Heart left ventricle (tissue), 16 donors: ENCODE measurements around the gene ELK3. TPM values are rescaled to one million over a fixed set of nuclear protein-coding genes. Genes with fewer than 3 reads are reported as not detected.
"Not testable (repeated sequence)": the region's sequence is repeated elsewhere in the genome, so short reads cannot be mapped to it uniquely, and the experiment has no call there.

Experiments used
- ATAC-seq, 4 donors: fragments of 200-7000 bp; cut with Tn5 transposase; one replicate each; pipeline ENCODE4 v1.9.1; 2020 to 2022; ENCODE audit warnings: moderate library complexity in 4 of 4, mild to moderate bottlenecking in 3 of 4, moderate number of reproducible peaks in 1 of 4
- DNase-seq, 5 donors: peaks; one replicate each; pipeline ENCODE4 v3.0.0-alpha.2; 2020
- H3K27ac ChIP-seq, 12 donors: fragments of 200-600 bp; sonication (generic) in 4 of 12; one replicate each; pipeline versions ENCODE4 v1.5.0 to v1.8.0; 2016 to 2022; ENCODE audit warnings: mild to moderate bottlenecking in 2 of 12
- H3K27me3 ChIP-seq, 9 donors: fragments of 200-600 bp; sonication (generic) in 2 of 9; one replicate each; pipeline versions ENCODE4 v1.5.1 to v1.8.0; 2016 to 2022; ENCODE audit warnings: mild to moderate bottlenecking in 3 of 9
- H3K36me3 ChIP-seq, 9 donors: fragments of 200-600 bp; sonication (generic) in 2 of 9; one replicate each; pipeline versions ENCODE4 v1.5.0 to v1.8.0; 2018 to 2022; ENCODE audit warnings: mild to moderate bottlenecking in 2 of 9
- H3K4me1 ChIP-seq, 12 donors: fragments of 200-600 bp; sonication (generic) in 4 of 12; one replicate each; pipeline versions ENCODE4 v1.5.0 to v1.8.0; 2016 to 2022; ENCODE audit warnings: mild to moderate bottlenecking in 3 of 12
- H3K4me3 ChIP-seq, 12 donors: fragments of 200-600 bp; sonication (generic) in 4 of 12; one replicate each; pipeline versions ENCODE4 v1.5.0 to v1.8.0; 2017 to 2022; ENCODE audit warnings: mild to moderate bottlenecking in 9 of 12, moderate library complexity in 4 of 12
- H3K9me3 ChIP-seq, 12 donors: fragments of 200-600 bp; sonication (generic) in 4 of 12; one replicate each; pipeline versions ENCODE4 v1.5.0 to v1.8.0; 2016 to 2022; ENCODE audit warnings: mild to moderate bottlenecking in 1 of 12
- POLR2A ChIP-seq, 2 donors: fragments of 450-650 bp; IDR thresholded peaks; one replicate each; pipeline ENCODE4 v1.6.1; 2017; ENCODE audit warnings: antibody characterized with exemption in 2 of 2, mild to moderate bottlenecking in 2 of 2, moderate library complexity in 2 of 2
- WGBS, 4 donors: extraction: QIAGEN DNeasy Blood & Tissue Kit in 2 of 4; methylation state at CpG; one replicate each; pipeline versions ENCODE4 v1.1.5 to v1.1.7; 2013 to 2018; 5-methylcytosine and 5-hydroxymethylcytosine counted together
- intact Hi-C, 10 donors: fragments of 100-400 bp; cut with DNase I; formaldehyde crosslinking; loops; one replicate each; pipeline versions ENCODE4 v1.11.1 to v1.14.2; 2022
- polyA plus RNA-seq, 2 donors: library from polyadenylated mRNA; stranded (reverse); fragments of 200-250 nt; gene quantifications; one replicate each; pipeline ENCODE4 v1.2.3, GENCODE V29; 2013
- total RNA-seq, 9 donors: library from RNA; depleted of rRNA in 2 of 9; stranded (reverse); fragments of >200 nt in 2 of 9; fragmentation: NEBNext Ultra II Directional in 3 of 9; extraction: Animal tissue kit (Norgen Biotek cat#: 25700) in 3 of 9; gene quantifications; one replicate each; pipeline versions ENCODE4 v1.1.0 to v1.2.4, GENCODE V29; 2016 to 2023
- TF ChIP-seq, protein P1 (sequence below), 12 donors: fragments of 200-600 bp; sonication (generic) in 4 of 12; IDR thresholded peaks; one replicate each; pipeline versions ENCODE4 v1.5.0 to v1.8.0; 2018 to 2022; ENCODE audit warnings: antibody characterized with exemption in 12 of 12, mild to moderate bottlenecking in 5 of 12
- donor health status: ischemic (EF 13 %, LVEDD 7.1; RV severe dilation, severe dysfunction).
- donor health status: healthy with polysubstance abuse.
- donor health status: DM: no; HTN: yes; CAD: no.
- donor health status: DM: no; HTN: no; CAD: no.
- donor health status: ischemic (EF 25% LVEDD 6.9; RV normal size, moderate dysfunction).
- donor health status: ischemic (EF 25% LVEDD 5.7; RV mildly dilated, moderate dysfunction).
- donor health status: healthy.
- donor health status: DM: yes; HTN: yes; CAD: no.
- donor health status: ischemic (EF 35%, LVEDD 5.7; RV mildly dilated, moderate dysfunction).
- donor health status: nonischemic (EF 11% LVEDD 7.7; RV severe dilation, severe dysfunction).
- donor health status: DM: yes; HTN: yes; CAD: no.
- donor health status: PGD.
- donor health status: ischemic (EF 29% LVEDD 5.4; RV normal size, mild dysfunction).
- donor health status: nonischemic (EF 23%, LVEDD 6.1; RV moderate dilation, normal function).

Gene ELK3
- total and polyA plus RNA-seq, 11 donors = 5.7 to 42.3 (median 18.6) TPM

- 91 to 93% (median 92%) methylated on average over 3 of the region's 3 CpGs for WGBS, 4 donors
Measured at GRCh38 chr12:96310067-96310466, 115.9 kb downstream of the ELK3 start.

DNA sequence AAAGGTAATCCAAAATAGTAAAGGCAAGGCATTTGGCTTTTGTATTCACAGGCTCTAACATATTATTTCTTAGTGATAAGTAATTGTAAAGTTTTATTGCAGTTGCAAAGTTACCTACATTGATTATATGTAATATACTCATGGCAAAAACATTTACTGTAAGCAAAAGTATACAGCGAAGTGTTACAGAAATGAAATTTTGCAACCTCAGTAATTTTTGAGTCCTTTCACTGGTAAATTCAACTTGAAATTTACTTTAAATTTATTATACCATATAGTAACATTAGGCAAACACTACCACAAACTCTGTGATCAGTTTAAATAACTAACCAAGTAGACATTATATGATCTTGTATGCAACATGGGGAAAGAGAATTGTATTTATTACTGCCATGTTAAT, 117.0 kb downstream of the ELK3 start:
- Histone ChIP-seq H3K36me3 (peaks cover 0 to 36% (median 13%) of the 10 kb centered on the region in 9 donors), H3K4me1 (peaks cover 0 to 15% (median 5%) of the 10 kb centered on the region in 12 donors), H3K27ac (no peak overlapping the region), H3K9me3 (no peaks in the 10 kb centered on the region), H3K27me3 (no peaks in the 10 kb centered on the region), H3K4me3 (no peak overlapping the region)
- TF ChIP-seq POLR2A (IDR thresholded peaks at IDR 0.05) = no peak
- DNase-seq (no peak), ATAC-seq (no peak)
- WGBS, 4 donors = 93 to 100% (median 99%) methylated on average over 1 of the region's 1 CpG
- intact Hi-C loops = loop anchor here in 1 of 10 donors (5.0 kb wide), 1 partner anchor 86 kb away; no protein-coding TSS in a partner anchor

More at GRCh38 chr12:96310067-96310466, 115.9 kb downstream of the ELK3 start:
- peaks cover 0 to 36% (median 13%) of the 10 kb centered on the region in 9 donors for H3K36me3 ChIP-seq
- peaks cover 0 to 15% (median 5%) of the 10 kb centered on the region in 12 donors for H3K4me1 ChIP-seq
- no peaks in the 10 kb centered on the region for H3K9me3 ChIP-seq
- no peak for ATAC-seq
- intact Hi-C loops = loop anchor here in 1 of 10 donors (5.0 kb wide), 1 partner anchor 87 kb away; no protein-coding TSS in a partner anchor
- DNase-seq = no peak
- H3K4me3 ChIP-seq = no peak overlapping the region
- H3K27me3 ChIP-seq = no peaks in the 10 kb centered on the region
- no peak for TF ChIP-seq POLR2A (IDR thresholded peaks at IDR 0.05)
- TF ChIP-seq, protein P1, sequence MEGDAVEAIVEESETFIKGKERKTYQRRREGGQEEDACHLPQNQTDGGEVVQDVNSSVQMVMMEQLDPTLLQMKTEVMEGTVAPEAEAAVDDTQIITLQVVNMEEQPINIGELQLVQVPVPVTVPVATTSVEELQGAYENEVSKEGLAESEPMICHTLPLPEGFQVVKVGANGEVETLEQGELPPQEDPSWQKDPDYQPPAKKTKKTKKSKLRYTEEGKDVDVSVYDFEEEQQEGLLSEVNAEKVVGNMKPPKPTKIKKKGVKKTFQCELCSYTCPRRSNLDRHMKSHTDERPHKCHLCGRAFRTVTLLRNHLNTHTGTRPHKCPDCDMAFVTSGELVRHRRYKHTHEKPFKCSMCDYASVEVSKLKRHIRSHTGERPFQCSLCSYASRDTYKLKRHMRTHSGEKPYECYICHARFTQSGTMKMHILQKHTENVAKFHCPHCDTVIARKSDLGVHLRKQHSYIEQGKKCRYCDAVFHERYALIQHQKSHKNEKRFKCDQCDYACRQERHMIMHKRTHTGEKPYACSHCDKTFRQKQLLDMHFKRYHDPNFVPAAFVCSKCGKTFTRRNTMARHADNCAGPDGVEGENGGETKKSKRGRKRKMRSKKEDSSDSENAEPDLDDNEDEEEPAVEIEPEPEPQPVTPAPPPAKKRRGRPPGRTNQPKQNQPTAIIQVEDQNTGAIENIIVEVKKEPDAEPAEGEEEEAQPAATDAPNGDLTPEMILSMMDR (IDR thresholded peaks at IDR 0.05) = no peak
- H3K27ac ChIP-seq = no peak overlapping the region

GRCh38 chr12:96313606-96314005, 119.4 kb downstream of the ELK3 start:
- ATAC-seq (no peak), DNase-seq (no peak)
- Histone ChIP-seq H3K27ac (peak overlapping the region in 1 of 12 donors; percentile 4), H3K9me3 (peaks cover 0 to 3% (median 0%) of the 10 kb centered on the region in 12 donors), H3K36me3 (peaks cover 0 to 36% (median 13%) of the 10 kb centered on the region in 9 donors), H3K27me3 (no peaks in the 10 kb centered on the region), H3K4me1 (peaks cover 0 to 15% (median 5%) of the 10 kb centered on the region in 12 donors), H3K4me3 (no peak overlapping the region)
- intact Hi-C loops = loop anchor here in 1 of 10 donors (5.0 kb wide), 1 partner anchor 84 kb away; no protein-coding TSS in a partner anchor
- TF ChIP-seq POLR2A (IDR thresholded peaks at IDR 0.05) = no peak
- TF ChIP-seq, protein P1 (IDR thresholded peaks at IDR 0.05) = no peak

DNA sequence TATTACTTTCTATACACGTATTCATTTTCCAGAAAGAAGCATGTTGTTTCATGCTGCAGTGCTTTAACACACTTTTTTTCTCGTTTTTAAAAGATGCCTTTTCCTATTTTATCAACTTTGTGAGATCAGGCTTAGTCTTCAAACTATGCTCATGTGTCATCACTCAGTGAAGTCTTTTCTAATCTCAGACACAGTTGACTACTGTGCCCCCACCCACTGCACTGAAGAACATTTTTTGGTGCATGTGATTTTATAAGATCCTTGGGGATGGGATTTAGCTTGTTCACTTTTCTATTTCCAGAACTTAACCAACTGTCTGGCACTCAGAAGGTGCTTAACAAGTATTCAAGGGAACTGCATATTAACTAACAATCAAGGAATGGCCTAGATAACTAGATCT, 120.5 kb downstream of the ELK3 start:
- no peak for DNase-seq
- peaks cover 0 to 34% (median 12%) of the 10 kb centered on the region in 9 donors for H3K36me3 ChIP-seq
- ATAC-seq = peak in 1 of 4 donors; percentile 46
- peaks cover 0 to 3% (median 0%) of the 10 kb centered on the region in 12 donors for H3K9me3 ChIP-seq
- no peaks in the 10 kb centered on the region for H3K27me3 ChIP-seq
- H3K4me1 ChIP-seq = peaks cover 0 to 15% (median 5%) of the 10 kb centered on the region in 12 donors
- TF ChIP-seq POLR2A (IDR thresholded peaks at IDR 0.05) = no peak
- TF ChIP-seq, protein P1 (IDR thresholded peaks at IDR 0.05) = no peak
- H3K27ac ChIP-seq = peak overlapping the region in 1 of 12 donors; percentile 4
- intact Hi-C loops = loop anchor here in 1 of 10 donors (5.0 kb wide), 1 partner anchor 83 kb away; no protein-coding TSS in a partner anchor
- 44 to 57% (median 56%) methylated on average over 2 of the region's 2 CpGs for WGBS, 4 donors
- no peak overlapping the region for H3K4me3 ChIP-seq

GRCh38 chr12:96315741-96316481, 121.7 kb downstream of the ELK3 start:
- Histone ChIP-seq H3K36me3 (peaks cover 0 to 22% (median 6%) of the 10 kb centered on the region in 9 donors), H3K4me1 (peaks cover 0 to 15% (median 5%) of the 10 kb centered on the region in 12 donors), H3K4me3 (peak overlapping the region in 10 of 12 donors; percentile 16 to 58 (median 48)), H3K27ac (peak overlapping the region in 4 of 12 donors; percentile 11 to 46 (median 28))
- intact Hi-C loops, H3K9me3 ChIP-seq, DNase-seq, H3K27me3 ChIP-seq: not testable (repeated sequence)
- ATAC-seq = peak in 2 of 4 donors; percentile 12 to 39
- 64 to 75% (median 68%) methylated on average over 18 to 33 of the region's 33 CpGs for WGBS, 4 donors

- H3K27me3 ChIP-seq, H3K4me3 ChIP-seq, DNase-seq, ATAC-seq, H3K27ac ChIP-seq, H3K9me3 ChIP-seq, intact Hi-C loops: not testable (repeated sequence)
- Histone ChIP-seq H3K36me3 (peaks cover 0 to 15% (median 9%) of the 10 kb centered on the region in 9 donors), H3K4me1 (peaks cover 0 to 15% (median 5%) of the 10 kb centered on the region in 12 donors)
- WGBS, 4 donors = 88 to 100% (median 90%) methylated on average over 2 of the region's 2 CpGs
Measured at GRCh38 chr12:96317801-96318200, 123.6 kb downstream of the ELK3 start.
